NOMO-1 treated with dmso at 0.1 percent for 144 hours (cell line): ENCODE measurements around the gene CLEC1B.
"Not testable (repeated sequence)": the region's sequence is repeated elsewhere in the genome, so short reads cannot be mapped to it uniquely, and the experiment has no call there.

Experiments used
- DNase-seq: peaks from one replicate; lab custom pipeline; 2025; ENCODE audit not compliant: unreplicated experiment; lab: John Stamatoyannopoulos, UW

The CLEC1B gene

DNA sequence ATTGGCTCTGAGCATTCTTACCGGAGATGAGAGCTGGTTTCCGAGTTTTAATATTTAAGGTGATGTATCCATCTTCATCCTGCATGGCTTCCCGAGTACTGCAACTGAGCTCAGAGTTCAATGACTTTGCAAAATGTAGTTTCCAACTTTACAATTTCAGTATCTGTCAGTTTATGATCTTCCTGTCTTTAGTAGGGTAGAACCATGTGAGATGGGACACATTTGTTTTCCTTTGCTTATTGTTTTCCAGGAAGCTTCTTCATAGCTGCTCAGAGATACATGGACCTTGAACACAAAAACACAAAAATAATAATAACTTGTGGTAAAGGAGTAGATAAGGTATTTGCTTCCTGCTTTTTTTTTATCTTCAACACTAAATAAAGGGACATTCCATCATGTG is at the start of gene CLEC1B:
Gene CLEC1B, minus strand, starts transcription at position 106 of the 400 bp plus-strand sequence. Its CDS starts 21 bp downstream, at position 85.
- DNase-seq = no peak

DNA sequence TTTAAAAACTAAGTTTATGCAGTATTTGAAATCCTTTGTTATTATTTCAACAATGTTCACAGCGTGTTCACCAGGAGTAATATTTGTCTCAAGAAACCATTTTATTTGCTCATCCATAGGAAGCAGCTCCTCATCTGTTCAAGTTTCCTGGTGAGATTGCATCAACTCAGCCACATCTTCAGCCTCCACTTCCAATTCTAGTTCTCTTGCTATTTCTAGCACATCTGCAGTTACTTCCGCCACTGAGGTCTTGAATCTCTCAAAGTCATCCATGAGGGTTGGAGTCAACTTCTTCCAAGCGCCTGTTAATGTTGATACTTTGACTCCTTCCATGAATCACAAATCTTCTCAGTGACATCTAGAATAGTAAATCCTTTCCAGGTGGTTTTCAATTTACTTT is 49.6 kb upstream of the CLEC1B start:
- DNase-seq = peak; percentile 19

GRCh38 chr12:10042167-10042566 is 43.2 kb upstream of the CLEC1B start:
- no peak for DNase-seq

DNA sequence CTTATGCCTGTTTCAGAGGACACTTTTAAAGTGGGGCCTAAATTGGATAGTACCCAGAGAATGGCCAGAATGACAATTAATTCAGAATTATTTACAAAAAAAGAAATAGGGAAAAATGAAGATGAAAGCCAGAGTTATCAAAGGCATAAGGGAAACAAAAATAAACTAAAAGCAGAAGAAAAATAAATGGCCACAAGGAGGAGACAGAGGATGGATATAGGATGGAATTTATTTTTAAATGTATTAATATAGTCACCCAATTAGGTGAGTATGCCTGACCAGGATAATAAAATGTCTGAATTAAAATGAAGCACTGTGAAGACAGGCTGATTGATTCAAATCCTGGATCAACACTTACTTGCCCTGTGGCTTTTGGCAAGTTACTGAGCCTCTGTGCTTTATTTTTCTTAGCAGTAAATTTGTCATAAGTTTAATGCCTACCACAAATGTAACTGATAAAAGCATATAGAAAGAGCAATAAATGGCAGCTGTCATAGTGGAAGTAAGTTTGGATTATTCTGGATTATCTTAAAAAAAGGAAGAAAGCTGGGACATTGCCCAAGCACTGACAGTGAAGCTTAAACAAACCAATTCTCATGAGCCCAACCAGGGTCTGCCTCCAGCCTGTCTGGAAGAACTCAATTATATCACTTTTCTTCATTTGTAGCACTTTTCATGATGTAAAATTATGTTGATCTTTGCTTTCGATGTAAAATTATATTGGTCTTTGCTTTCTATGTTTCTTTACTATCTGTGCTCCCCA is 35.0 kb upstream of the CLEC1B start:
- DNase-seq = peak; percentile 12

DNA sequence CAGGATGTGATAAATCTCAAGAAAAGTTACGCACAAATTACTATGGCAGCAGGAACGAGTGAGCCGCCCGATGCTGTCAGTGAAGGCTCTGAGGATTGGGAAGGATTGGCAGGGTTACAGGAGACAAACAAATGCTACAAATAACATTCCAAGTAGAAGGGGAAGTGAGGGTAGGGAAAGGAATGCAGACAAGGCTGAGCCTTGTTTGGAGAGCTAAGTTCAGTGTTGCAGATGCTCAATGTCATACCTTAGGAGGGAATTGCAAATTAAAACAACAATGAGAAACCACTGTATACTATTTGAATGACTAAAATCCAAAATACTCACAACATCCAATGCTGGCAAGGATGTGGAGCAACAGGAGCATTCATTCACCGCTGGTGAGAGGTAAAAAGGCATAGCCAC is 32.9 kb upstream of the CLEC1B start:
- no peak for DNase-seq

DNA sequence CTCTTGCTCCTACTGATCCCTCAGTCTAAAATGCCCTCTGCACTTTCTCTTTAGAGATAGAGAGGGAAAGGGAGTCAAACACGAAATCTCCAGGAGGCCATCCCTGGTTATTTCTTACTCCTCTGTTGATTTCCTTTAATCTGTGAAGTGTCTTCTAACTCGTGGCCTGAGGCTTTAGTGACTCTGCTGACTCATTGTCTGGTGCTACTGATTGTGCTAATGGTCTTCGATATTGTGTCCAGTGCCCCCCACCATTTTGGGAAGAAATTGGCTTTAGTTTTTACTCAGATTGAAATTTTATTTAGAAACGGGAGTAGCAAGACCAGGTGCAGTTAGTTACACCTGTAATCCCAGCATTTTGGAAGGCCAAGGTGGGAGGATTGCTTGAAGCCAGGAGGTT is 32.4 kb upstream of the CLEC1B start:
- no peak for DNase-seq

DNA sequence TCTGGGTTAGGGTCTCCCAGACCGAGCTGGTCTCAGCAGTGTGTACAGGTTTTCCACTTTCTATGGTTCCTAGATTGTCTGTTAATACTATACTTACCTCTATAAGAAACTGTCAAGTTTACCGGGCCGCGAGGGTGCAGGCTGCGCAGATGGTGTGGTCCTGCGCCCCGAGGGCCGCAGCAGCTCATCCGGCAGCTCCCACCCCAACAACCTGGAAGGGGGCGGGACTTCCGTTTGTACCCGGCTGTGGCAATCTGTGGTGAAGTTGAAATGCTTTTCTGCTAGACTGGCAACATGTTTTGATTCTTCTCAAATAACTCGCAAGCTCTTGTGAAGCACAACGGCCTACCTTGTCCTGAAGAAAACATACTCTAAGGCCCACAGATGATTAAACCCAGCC is 31.5 kb upstream of the CLEC1B start, which contains the start of gene CLEC9A:
Gene CLEC9A, plus strand, starts transcription at position 237 of the 400 bp plus-strand sequence. CDS start 22,006 bp downstream, outside the sequence.
- DNase-seq = peak; percentile 32

DNA sequence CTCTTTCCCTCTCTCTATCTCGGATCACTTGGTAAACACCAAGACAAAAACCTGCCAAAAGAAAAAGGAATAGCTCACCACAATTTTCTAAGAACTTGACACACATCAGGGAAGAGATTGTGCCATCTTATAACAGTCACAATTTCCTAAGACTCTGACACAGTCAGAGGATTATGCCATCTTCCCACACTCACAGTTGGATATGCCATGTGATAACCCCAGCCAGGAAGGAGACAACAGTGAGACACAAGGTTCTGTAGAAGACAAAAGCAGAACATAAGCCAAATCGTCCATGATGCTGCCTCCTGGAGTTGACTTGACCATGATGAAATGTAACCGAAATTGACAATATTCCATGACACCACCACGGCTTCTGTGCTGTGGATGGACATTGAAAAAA is 28.8 kb upstream of the CLEC1B start:
- DNase-seq = peak; percentile 75

GRCh38 chr12:10027311-10027710 is 28.4 kb upstream of the CLEC1B start:
- DNase-seq = no peak

- not testable (repeated sequence) for DNase-seq
Observed at GRCh38 chr12:10026666-10027065, 27.7 kb upstream of the CLEC1B start.

DNA sequence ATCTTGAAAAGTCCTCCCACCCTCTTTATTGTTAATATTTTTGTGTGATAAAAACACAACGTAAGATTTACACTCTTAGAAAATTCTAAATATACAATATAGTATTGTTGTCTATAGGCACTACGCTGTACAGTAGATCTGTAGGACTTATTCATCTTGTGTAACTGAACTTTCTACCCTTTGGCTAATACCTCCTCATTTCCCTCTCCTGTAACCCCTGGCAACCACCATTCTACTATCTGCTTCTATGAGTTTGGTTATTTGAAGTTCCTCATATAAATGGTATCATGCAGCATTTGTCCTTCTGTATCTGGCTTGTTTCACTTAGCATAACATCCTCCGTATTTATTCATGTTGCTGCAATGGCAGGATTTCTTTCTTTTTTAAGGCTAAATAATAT is 26.3 kb upstream of the CLEC1B start:
- DNase-seq = no peak

- no peak for DNase-seq
Observed at GRCh38 chr12:10021342-10021741, 22.4 kb upstream of the CLEC1B start.

GRCh38 chr12:10018386-10018785 is 19.5 kb upstream of the CLEC1B start:
- DNase-seq = no peak

- DNase-seq = no peak
Observed at GRCh38 chr12:10016881-10017280, 18.0 kb upstream of the CLEC1B start.

DNA sequence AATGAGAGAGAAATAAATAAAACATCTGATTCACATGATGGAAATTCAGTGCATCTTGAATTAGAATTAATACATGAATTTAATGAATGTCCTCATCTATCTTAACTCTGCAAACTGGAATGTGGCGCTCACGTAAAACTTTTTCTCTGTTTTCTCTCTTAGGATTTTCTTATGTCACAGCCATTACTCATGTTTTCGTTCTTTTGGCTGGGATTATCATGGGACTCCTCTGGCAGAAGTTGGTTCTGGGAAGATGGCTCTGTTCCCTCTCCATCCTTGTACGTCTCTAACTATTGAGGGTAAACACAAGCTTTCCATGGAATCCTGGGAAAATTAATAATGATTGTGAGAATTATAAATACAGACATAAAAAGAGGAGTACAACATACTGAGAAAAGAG is 16.5 kb upstream of the CLEC1B start:
- no peak for DNase-seq

DNA sequence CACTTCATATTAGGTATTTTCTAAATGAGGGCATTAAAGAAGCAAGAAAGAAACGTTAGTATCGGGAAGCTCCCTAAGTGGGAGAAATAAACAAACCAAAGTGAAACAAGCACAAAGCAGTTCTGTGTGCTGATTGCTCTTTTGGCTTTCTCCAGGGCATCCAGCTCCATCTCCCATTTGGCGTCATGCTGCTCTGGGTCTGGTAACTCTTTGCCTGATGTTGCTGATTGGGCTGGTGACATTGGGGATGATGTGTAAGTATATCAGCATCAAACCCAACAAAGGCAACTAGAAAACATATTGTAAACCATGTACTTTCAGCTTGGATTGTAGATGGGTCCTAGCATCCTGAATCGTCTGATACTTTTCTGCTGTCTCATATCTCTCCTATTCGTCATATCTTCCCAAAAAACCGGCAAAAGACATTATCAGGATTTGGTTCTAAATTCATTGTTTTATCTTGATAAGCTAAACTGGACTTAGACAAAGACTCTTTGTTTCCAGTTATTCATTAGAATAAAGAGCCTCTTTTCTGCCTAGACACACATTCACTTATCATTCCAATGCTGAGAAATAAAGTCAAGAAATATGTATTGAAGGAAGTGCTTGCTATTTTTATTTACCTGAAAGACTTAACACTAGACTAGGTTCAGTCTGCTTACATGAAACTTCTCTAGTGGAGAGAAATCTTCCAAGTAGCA is 13.9 kb upstream of the CLEC1B start:
- no peak for DNase-seq

DNA sequence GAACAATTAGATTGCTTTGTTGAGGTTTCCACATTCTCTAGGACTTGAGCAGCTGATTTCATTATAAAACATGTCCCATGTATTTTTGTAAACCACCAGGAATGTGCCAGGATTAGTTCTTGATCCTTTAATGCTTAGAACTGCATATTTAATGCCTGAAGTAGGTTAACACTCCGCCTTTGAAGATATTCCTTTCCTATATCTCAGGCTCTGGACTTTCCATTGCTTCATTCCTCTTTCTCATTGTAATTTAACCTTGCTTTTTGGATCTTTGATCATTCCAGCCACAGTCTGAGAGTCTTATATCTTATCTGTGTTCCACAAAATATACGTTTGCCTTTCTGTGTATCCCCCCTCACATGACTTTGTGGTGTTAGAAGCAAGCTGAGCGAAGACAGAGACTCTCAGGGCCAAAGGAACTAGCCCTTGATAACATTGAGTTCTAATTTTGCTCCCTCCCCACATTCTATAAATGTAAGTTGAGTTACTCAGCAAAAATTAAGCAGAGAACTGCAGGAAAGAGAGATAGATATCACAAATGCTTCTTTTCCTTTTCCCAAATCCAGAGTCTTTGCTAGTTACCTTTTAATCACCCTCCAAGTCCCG is 2.4 kb upstream of the CLEC1B start:
- no peak for DNase-seq

- DNase-seq = no peak
Observed at GRCh38 chr12:9992296-9992695, 6.6 kb downstream of the CLEC1B start.

DNA sequence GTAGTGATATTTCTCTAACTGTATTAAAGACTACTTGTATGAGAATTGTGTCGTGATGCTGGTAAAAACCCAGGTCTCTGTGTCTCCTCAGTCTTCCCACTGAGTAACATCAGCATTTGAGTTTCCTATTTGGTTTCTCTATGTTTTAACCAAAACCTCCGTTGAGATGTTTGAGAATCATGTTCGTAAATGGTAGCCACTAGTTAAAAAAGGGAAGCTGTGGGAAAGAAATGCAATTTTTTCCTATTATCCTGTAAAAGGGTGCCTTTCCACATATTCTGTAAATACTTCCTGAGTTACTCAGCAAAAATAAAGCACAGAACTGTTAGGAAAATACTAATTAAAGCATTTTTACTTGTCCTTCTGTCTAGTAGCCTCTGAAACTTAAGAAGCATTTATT is 7.0 kb downstream of the CLEC1B start:
- DNase-seq = no peak

DNA sequence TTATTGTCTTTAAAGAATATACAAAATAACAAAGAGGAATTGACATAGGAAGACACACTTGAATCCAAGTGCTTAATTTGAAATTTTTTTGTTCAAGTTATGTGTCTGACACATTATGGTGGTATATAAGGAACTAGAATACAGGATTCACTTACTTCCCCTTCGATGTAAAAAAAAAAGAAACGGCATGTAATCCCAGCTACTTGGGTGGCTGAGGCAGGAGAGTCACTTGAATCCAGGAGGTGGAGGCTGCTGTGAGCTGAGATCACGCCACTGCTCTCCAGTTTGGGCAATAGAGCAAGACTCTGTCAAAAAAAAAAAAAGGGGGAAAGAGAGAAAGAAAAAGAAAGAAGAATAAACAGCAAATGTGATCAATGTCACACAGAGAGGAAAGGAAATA is 18.8 kb downstream of the CLEC1B start:
- DNase-seq = no peak

- no peak for DNase-seq
Observed at GRCh38 chr12:9977916-9978315, 21.0 kb downstream of the CLEC1B start.

DNA sequence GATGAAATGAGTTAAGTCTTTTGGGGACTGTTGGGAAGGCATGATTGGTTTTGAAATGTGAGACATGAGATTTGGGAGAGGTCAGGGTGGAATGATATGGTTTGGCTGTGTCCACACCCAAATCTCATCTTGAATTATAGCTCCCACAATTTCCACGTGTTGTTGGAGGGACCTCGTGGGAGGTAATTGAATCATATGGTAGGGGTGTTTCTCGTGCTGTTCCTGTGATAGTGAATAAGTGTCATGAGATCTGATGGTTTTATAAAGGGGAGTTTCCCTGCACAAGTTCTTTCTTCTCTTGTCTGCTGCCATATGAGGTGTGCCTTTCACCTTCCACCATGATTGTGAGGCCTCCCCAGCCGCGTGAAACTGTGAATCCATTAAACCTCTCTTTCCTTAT is 22.3 kb downstream of the CLEC1B start:
- DNase-seq = not testable (repeated sequence)
